Aorta (tissue), 5 donors: ENCODE data around the gene MFSD2A. TPM values are rescaled to one million over a fixed set of nuclear protein-coding genes. Genes with fewer than 3 reads are reported as not detected.
"Not testable (repeated sequence)": the region's sequence is repeated elsewhere in the genome, so short reads cannot be mapped to it uniquely, and the experiment has no call there.

ENCODE experiments used
- ATAC-seq: fragments of 200-7000 bp; cut with Tn5 transposase; one replicate; pipeline ENCODE4 v1.9.1; 2022; ENCODE audit warnings: moderate library complexity; ENCODE audit not compliant: low FRiP score
- DNase-seq, 2 donors: peaks; one replicate each; pipeline ENCODE4 v3.0.0-alpha.2; 2020
- H3K27ac ChIP-seq, 2 donors: one replicate each; pipeline ENCODE4 v1.5.1; 2013; ENCODE audit warnings: low read length in 2 of 2, mild to moderate bottlenecking in 2 of 2, moderate library complexity in 2 of 2, control low read depth in 1 of 2, inconsistent platforms in 1 of 2, low read depth in 1 of 2
- H3K27me3 ChIP-seq, 2 donors: one replicate each; pipeline ENCODE4 v1.6.1; 2013; ENCODE audit warnings: control low read depth in 1 of 2, low read length in 1 of 2, mild to moderate bottlenecking in 1 of 2, moderate library complexity in 1 of 2; ENCODE audit not compliant: insufficient read depth in 2 of 2, control insufficient read depth in 1 of 2
- H3K36me3 ChIP-seq, 2 donors: one replicate each; pipeline ENCODE4 v1.6.1; 2013; ENCODE audit warnings: control low read depth in 1 of 2, low read length in 1 of 2, mild to moderate bottlenecking in 1 of 2; ENCODE audit not compliant: insufficient read depth in 2 of 2, control insufficient read depth in 1 of 2
- H3K4me1 ChIP-seq, 2 donors: one replicate each; pipeline ENCODE4 v1.6.1; 2013; ENCODE audit warnings: low read length in 2 of 2, control low read depth in 1 of 2, mild to moderate bottlenecking in 1 of 2, moderate library complexity in 1 of 2; ENCODE audit not compliant: insufficient read depth in 2 of 2, control insufficient read depth in 1 of 2
- H3K4me3 ChIP-seq, 2 donors: one replicate each; pipeline ENCODE4 v1.5.1; 2013; ENCODE audit warnings: low read length in 2 of 2, control low read depth in 1 of 2, mild to moderate bottlenecking in 1 of 2
- H3K9me3 ChIP-seq: one replicate; pipeline ENCODE4 v1.6.1; 2013; ENCODE audit warnings: mild to moderate bottlenecking, low read length; ENCODE audit not compliant: control insufficient read depth
- WGBS, 2 donors: extraction: QIAGEN DNeasy Blood & Tissue Kit; methylation state at CpG; one replicate each; pipeline ENCODE4 v1.1.7; 2013; 5-methylcytosine and 5-hydroxymethylcytosine counted together
- intact Hi-C, 2 donors: fragments of 100-400 bp; cut with DNase I; formaldehyde crosslinking; loops; one replicate each; pipeline versions ENCODE4 v1.14.2 to v1.15.0; 2022
- polyA plus RNA-seq, 2 donors: library from polyadenylated mRNA; stranded (reverse); fragments of 200-250 nt; gene quantifications; one replicate each; pipeline ENCODE4 v1.2.3, GENCODE V29; 2013
- total RNA-seq, 2 donors: library from RNA; stranded (reverse); fragmentation: NEBNext Ultra II Directional; extraction: Animal tissue kit (Norgen Biotek cat#: 25700); gene quantifications; one replicate each; pipeline ENCODE4 v1.2.1, GENCODE V29; 2021
- donor health status: healthy with polysubstance abuse.
- donor health status: Bipolar disorder and iron deficiency.
- donor health status: DM: no; HTN: no; CAD: no.
- donor health status: DM: no; HTN: no; CAD: no.
- donor health status: DM: yes; HTN: yes; CAD: no.

The MFSD2A gene
- total and polyA plus RNA-seq, 4 donors: 0.31 to 3.3 (median 1.4) TPM

- H3K27ac ChIP-seq: no peak overlapping the region
- no peak for ATAC-seq
- no peaks in the 10 kb centered on the region for H3K4me1 ChIP-seq
- intact Hi-C loops: no loop called here
- no peaks in the 10 kb centered on the region for H3K9me3 ChIP-seq
- 93% methylated on average over 12 of the region's 12 CpGs for WGBS, 2 donors
- no peaks in the 10 kb centered on the region for H3K36me3 ChIP-seq
- no peak for DNase-seq
- no peaks in the 10 kb centered on the region for H3K27me3 ChIP-seq
- H3K4me3 ChIP-seq: no peak overlapping the region
These were observed 4.8 kb downstream of the MFSD2A start for GRCh38 chr1:39959651-39960333.

DNA sequence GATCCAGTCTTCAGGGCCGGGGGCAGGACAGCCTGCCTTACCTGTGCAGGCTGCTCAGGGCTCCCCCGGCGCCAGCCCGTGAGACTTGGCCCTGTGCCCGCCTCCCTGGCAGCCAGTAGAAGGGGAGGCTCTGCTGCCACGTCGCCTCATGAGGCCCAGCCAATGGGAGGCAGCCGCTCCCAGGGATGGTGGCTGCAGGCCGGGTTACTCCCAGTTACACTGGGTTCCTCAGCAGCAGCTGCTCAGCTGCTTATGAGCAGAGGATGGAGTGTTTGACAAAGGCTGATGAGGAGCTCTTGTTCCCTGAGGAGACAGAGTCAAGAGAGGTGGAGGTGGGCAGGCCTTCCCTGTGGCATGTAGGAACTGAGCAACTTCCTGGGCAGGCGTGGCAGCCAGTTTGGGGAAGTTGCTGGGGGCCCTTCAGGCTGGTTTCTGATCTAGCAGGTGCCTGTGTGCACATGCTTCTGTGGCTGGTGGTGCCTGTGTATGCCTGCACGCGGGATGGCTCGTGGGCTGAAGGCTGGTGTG lies 5.5 kb downstream of the MFSD2A start:
- DNase-seq: peak in 1 of 2 donors; percentile 82
- ATAC-seq: peak; percentile 31

GRCh38 chr1:39962450-39962825 lies 7.5 kb downstream of the MFSD2A start:
- ATAC-seq: no peak
- no peaks in the 10 kb centered on the region for H3K27me3 ChIP-seq
- H3K9me3 ChIP-seq: no peaks in the 10 kb centered on the region
- H3K36me3 ChIP-seq: no peaks in the 10 kb centered on the region
- intact Hi-C loops: no loop called here
- H3K4me1 ChIP-seq: no peaks in the 10 kb centered on the region
- no peak for DNase-seq
- no peak overlapping the region for H3K4me3 ChIP-seq
- WGBS, 2 donors: 95 to 97% methylated on average over 17 of the region's 17 CpGs
- H3K27ac ChIP-seq: no peak overlapping the region

More for the DNA sequence above, 5.5 kb downstream of the MFSD2A start:
- no peak overlapping the region for H3K4me3 ChIP-seq
- H3K36me3 ChIP-seq: no peaks in the 10 kb centered on the region
- no peaks in the 10 kb centered on the region for H3K9me3 ChIP-seq
- H3K4me1 ChIP-seq: no peaks in the 10 kb centered on the region
- H3K27me3 ChIP-seq: no peaks in the 10 kb centered on the region
- intact Hi-C loops: no loop called here
- 66 to 69% methylated on average over 13 of the region's 13 CpGs for WGBS, 2 donors
- H3K27ac ChIP-seq: no peak overlapping the region

DNA sequence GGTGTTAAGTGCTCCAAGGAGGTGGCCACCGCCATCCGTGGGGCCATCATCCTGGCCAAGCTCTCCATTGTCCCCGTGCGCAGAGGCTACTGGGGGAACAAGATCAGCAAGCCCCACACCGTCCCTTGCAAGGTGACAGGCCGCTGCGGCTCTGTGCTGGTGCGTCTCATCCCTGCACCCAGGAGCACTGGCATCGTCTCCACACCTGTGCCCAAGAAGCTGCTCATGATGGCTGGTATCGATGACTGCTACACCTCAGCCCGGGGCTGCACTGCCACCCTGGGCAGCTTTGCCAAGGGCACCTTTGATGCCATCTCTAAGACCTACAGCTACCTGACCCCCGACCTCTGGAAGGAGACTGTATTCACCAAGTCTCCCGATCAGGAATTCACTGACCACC lies 8.0 kb downstream of the MFSD2A start:
- H3K27me3 ChIP-seq, intact Hi-C loops, H3K36me3 ChIP-seq, ATAC-seq, H3K4me1 ChIP-seq, H3K4me3 ChIP-seq, DNase-seq, H3K27ac ChIP-seq, H3K9me3 ChIP-seq: not testable (repeated sequence)
- 97 to 100% methylated on average over 10 to 13 of the region's 13 CpGs for WGBS, 2 donors

DNA sequence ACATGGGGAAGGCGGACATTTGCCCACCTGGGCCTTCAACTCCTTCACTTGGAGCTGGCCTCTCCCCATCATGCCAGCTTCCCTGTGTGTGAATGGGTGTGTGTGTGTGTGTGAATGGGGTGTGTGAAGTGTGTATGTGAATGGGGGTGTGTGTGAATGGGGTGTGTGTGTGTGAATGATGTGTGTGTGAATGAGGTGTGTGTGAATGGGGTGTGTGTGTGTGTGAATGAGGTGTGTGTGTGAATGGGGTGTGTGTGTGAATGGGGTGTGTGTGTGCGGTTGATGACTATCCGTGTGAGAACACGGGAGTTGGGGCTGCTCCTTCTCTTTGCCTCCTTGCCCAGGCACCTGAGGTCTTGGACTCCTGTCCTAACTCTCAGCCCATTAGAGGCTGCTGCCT lies 9.6 kb downstream of the MFSD2A start:
- ATAC-seq: no peak
- intact Hi-C loops: no loop called here
- WGBS, 2 donors: 98% methylated on average over 4 of the region's 4 CpGs

GRCh38 chr1:39965044-39965443 lies 10.1 kb downstream of the MFSD2A start:
- intact Hi-C loops: loop anchor here in 1 of 2 donors (5.0 kb wide), 1 partner anchor 38 kb away; no protein-coding TSS in a partner anchor
- Histone ChIP-seq H3K36me3 (no peaks in the 10 kb centered on the region), H3K27ac (no peak overlapping the region), H3K4me3 (no peak overlapping the region), H3K27me3 (no peaks in the 10 kb centered on the region), H3K4me1 (no peaks in the 10 kb centered on the region), H3K9me3 (no peaks in the 10 kb centered on the region)
- 93 to 95% methylated on average over 9 of the region's 9 CpGs for WGBS, 2 donors
- ATAC-seq (no peak), DNase-seq (peak in 1 of 2 donors; percentile 62)

More for the DNA sequence above, 9.6 kb downstream of the MFSD2A start:
- DNase-seq: no peak
- no peaks in the 10 kb centered on the region for H3K4me1 ChIP-seq
- H3K27ac ChIP-seq: no peak overlapping the region
- no peaks in the 10 kb centered on the region for H3K9me3 ChIP-seq
- H3K36me3 ChIP-seq: no peaks in the 10 kb centered on the region
- H3K27me3 ChIP-seq: no peaks in the 10 kb centered on the region
- H3K4me3 ChIP-seq: no peak overlapping the region

DNA sequence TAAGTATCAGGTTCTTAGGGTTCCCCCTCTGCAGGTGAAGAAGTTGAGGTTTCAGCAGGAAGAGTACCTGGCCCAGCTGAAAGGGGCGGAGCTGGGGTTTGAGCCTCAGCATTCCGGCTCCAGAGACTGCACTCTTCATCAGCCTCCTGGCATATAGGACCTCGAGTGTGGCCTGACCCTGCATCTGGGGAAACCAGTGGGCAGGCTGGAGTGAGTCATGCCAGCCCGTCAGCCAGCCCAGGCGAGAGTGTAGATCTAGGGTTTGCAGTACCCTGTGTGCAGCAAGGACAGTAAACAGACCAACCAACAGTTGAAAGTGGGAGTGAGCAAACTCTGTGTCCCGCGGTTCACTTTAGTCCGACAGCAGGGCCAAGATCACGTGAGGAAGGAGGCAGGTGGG lies 14.1 kb downstream of the MFSD2A start:
- H3K27me3 ChIP-seq: no peaks in the 10 kb centered on the region
- H3K4me3 ChIP-seq: no peak overlapping the region
- no peak for DNase-seq
- 77 to 85% methylated on average over 9 of the region's 9 CpGs for WGBS, 2 donors
- no peaks in the 10 kb centered on the region for H3K36me3 ChIP-seq
- H3K4me1 ChIP-seq: no peaks in the 10 kb centered on the region
- ATAC-seq: no peak
- H3K9me3 ChIP-seq: no peaks in the 10 kb centered on the region
- intact Hi-C loops: loop anchor here in 1 of 2 donors (5.0 kb wide), 1 partner anchor 42 kb away; no protein-coding TSS in a partner anchor
- H3K27ac ChIP-seq: no peak overlapping the region

DNA sequence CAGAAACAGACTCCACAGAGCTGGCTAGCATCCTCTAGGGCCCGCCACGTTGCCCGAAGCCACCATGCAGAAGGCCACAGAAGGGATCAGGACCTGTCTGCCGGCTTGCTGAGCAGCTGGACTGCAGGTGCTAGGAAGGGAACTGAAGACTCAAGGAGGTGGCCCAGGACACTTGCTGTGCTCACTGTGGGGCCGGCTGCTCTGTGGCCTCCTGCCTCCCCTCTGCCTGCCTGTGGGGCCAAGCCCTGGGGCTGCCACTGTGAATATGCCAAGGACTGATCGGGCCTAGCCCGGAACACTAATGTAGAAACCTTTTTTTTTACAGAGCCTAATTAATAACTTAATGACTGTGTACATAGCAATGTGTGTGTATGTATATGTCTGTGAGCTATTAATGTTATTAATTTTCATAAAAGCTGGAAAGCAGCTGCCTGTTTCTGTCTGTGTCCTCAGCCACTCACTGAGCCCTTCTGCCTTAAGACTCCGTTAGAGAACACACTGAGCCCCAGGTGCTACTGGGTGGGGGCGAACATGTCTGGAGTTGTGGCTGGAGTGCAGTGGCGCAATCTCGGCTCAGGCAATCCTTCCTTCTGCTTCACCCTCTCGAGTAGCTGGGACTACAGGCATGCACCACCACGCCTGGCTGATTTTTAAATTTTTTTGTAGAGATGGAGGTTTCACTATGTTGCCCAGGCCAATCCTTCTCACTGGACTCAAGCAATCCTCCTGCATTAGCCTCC lies 14.8 kb downstream of the MFSD2A start:
- intact Hi-C loops: loop anchor here in 1 of 2 donors (5.0 kb wide), 1 partner anchor 42 kb away; no protein-coding TSS in a partner anchor
- Histone ChIP-seq H3K27me3 (no peaks in the 10 kb centered on the region), H3K4me3 (no peak overlapping the region), H3K4me1 (no peaks in the 10 kb centered on the region), H3K36me3 (no peaks in the 10 kb centered on the region), H3K9me3 (no peaks in the 10 kb centered on the region), H3K27ac (no peak overlapping the region)
- no peak for DNase-seq
- WGBS, 2 donors: 93 to 94% methylated on average over 13 of the region's 13 CpGs
- ATAC-seq: no peak
